Measurements from ENCODE around the gene DST.
A peak's percentile ranks its signal among the peaks of the same experiment; 100 is the strongest.

Gene DST

GRCh38 chr6:56620229-56620868 lies 22.3 kb downstream of the DST start:
- no peak for DNase-seq

GRCh38 chr6:56618050-56618449 lies 24.6 kb downstream of the DST start:
- DNase-seq, result no peak

GRCh38 chr6:56616967-56617366 lies 25.7 kb downstream of the DST start:
- no peak for DNase-seq

- no peak for DNase-seq
Observed at GRCh38 chr6:56613247-56613851, 29.3 kb downstream of the DST start.

GRCh38 chr6:56608332-56608731 lies 34.4 kb downstream of the DST start:
- no peak for DNase-seq

GRCh38 chr6:56607111-56607752 lies 35.5 kb downstream of the DST start:
- no peak for DNase-seq

GRCh38 chr6:56605435-56605834 lies 37.3 kb downstream of the DST start:
- DNase-seq, result no peak

GRCh38 chr6:56604186-56604585 lies 38.5 kb downstream of the DST start:
- DNase-seq, result no peak

GRCh38 chr6:56601390-56601789 lies 41.3 kb downstream of the DST start:
- no peak for DNase-seq

GRCh38 chr6:56595490-56596122 lies 47.1 kb downstream of the DST start:
- peak; percentile 26 to 51 for DNase-seq

GRCh38 chr6:56594699-56595098 lies 48.0 kb downstream of the DST start:
- no peak for DNase-seq

- peak in 1 of 2 experiments; percentile 23 for DNase-seq
Observed at GRCh38 chr6:56593801-56594318, 48.8 kb downstream of the DST start.

GRCh38 chr6:56582236-56582635 lies 60.5 kb downstream of the DST start:
- no peak for DNase-seq

GRCh38 chr6:56581296-56581925 lies 61.3 kb downstream of the DST start:
- no peak for DNase-seq

GRCh38 chr6:56580271-56580670 lies 62.4 kb downstream of the DST start:
- no peak for DNase-seq

- DNase-seq, result no peak
Observed at GRCh38 chr6:56579155-56579851, 63.4 kb downstream of the DST start.

GRCh38 chr6:56575736-56576135 lies 67.0 kb downstream of the DST start:
- no peak for DNase-seq

GRCh38 chr6:56574292-56574691 lies 68.4 kb downstream of the DST start:
- no peak for DNase-seq

GRCh38 chr6:56573624-56574023 lies 69.1 kb downstream of the DST start:
- DNase-seq, result no peak

- DNase-seq, result no peak
Observed at GRCh38 chr6:56572788-56573471, 69.8 kb downstream of the DST start.

GRCh38 chr6:56571605-56572004 lies 71.1 kb downstream of the DST start:
- DNase-seq, result no peak
